ENCODE data around the gene ZDHHC9.

The ZDHHC9 gene

GRCh38 chrX:129792586-129793291, 50.9 kb downstream of the ZDHHC9 start:
- no peak for ATAC-seq (ENCODE audit: insufficient read depth, low read depth)
- Histone ChIP-seq H3K9me3 (ENCODE audit: insufficient read depth, low read length, severe bottlenecking) (no peaks in the 10 kb centered on the region), H3K27ac (ENCODE audit: low read length) (peak overlapping the region; percentile 72), H3K9ac (ENCODE audit: low read depth, low read length) (no peak overlapping the region), H3K27me3 (ENCODE audit: insufficient read depth, low read length, poor library complexity) (no peaks in the 10 kb centered on the region), H2AFZ (ENCODE audit: low read depth, low read length) (no peak overlapping the region), H3K4me2 (ENCODE audit: insufficient read depth, low read length) (no peak overlapping the region), H3K36me3 (ENCODE audit: insufficient read depth, low read length) (peaks cover 93% of the 10 kb centered on the region), H3K4me3 (ENCODE audit: low read depth in 1 of 2, low read length in 2 of 2) (no peak overlapping the region), H3K79me2 (ENCODE audit: insufficient read depth, low read length) (peaks cover 53% of the 10 kb centered on the region), H4K20me1 (ENCODE audit: insufficient read depth, low read length) (peaks cover 74% of the 10 kb centered on the region), H3K4me1 (ENCODE audit: insufficient read depth, low read length) (peaks cover 37% of the 10 kb centered on the region)
- peak; percentile 8 for DNase-seq
- TF ChIP-seq CTCF (IDR thresholded peaks at IDR 0.05; ENCODE audit: borderline replicate concordance, extremely low read depth, low read length, poor library complexity, severe bottlenecking): no peak
- TF ChIP-seq EZH2 (IDR thresholded peaks at IDR 0.05; ENCODE audit: borderline replicate concordance, low read depth, low read length, severe bottlenecking): no peak

GRCh38 chrX:129791961-129792570, 51.6 kb downstream of the ZDHHC9 start:
- Histone ChIP-seq H4K20me1 (ENCODE audit: insufficient read depth, low read length) (peaks cover 81% of the 10 kb centered on the region), H3K4me2 (ENCODE audit: insufficient read depth, low read length) (no peak overlapping the region), H3K4me1 (ENCODE audit: insufficient read depth, low read length) (peaks cover 41% of the 10 kb centered on the region), H3K79me2 (ENCODE audit: insufficient read depth, low read length) (peaks cover 60% of the 10 kb centered on the region), H2AFZ (ENCODE audit: low read depth, low read length) (no peak overlapping the region), H3K27me3 (ENCODE audit: insufficient read depth, low read length, poor library complexity) (no peaks in the 10 kb centered on the region), H3K9ac (ENCODE audit: low read depth, low read length) (no peak overlapping the region), H3K4me3 (ENCODE audit: low read depth in 1 of 2, low read length in 2 of 2) (no peak overlapping the region), H3K9me3 (ENCODE audit: insufficient read depth, low read length, severe bottlenecking) (no peaks in the 10 kb centered on the region), H3K36me3 (ENCODE audit: insufficient read depth, low read length) (peaks cover 96% of the 10 kb centered on the region), H3K27ac (ENCODE audit: low read length) (peak overlapping the region; percentile 72)
- DNase-seq: peak; percentile 9
- ATAC-seq (ENCODE audit: insufficient read depth, low read depth): 0 out of 3 replicates have a peak, but pooled peaks have one; percentile 4
- TF ChIP-seq CTCF (IDR thresholded peaks at IDR 0.05; ENCODE audit: borderline replicate concordance, extremely low read depth, low read length, poor library complexity, severe bottlenecking) (no peak), EZH2 (IDR thresholded peaks at IDR 0.05; ENCODE audit: borderline replicate concordance, low read depth, low read length, severe bottlenecking) (no peak)

- peaks cover 95% of the 10 kb centered on the region for H3K36me3 ChIP-seq (ENCODE audit: insufficient read depth, low read length)
- H3K4me1 ChIP-seq (ENCODE audit: insufficient read depth, low read length): peaks cover 45% of the 10 kb centered on the region
- H3K79me2 ChIP-seq (ENCODE audit: insufficient read depth, low read length): peaks cover 66% of the 10 kb centered on the region
- DNase-seq (no peak), ATAC-seq (ENCODE audit: insufficient read depth, low read depth) (no peak)
- H3K27me3 ChIP-seq (ENCODE audit: insufficient read depth, low read length, poor library complexity): no peaks in the 10 kb centered on the region
- TF ChIP-seq EZH2 (IDR thresholded peaks at IDR 0.05; ENCODE audit: borderline replicate concordance, low read depth, low read length, severe bottlenecking) (no peak), CTCF (IDR thresholded peaks at IDR 0.05; ENCODE audit: borderline replicate concordance, extremely low read depth, low read length, poor library complexity, severe bottlenecking) (no peak)
- 0 out of 2 replicates have a peak overlapping the region, but pooled peaks have one; percentile 8 for H3K4me2 ChIP-seq (ENCODE audit: insufficient read depth, low read length)
- no peak overlapping the region for H3K4me3 ChIP-seq (ENCODE audit: low read depth in 1 of 2, low read length in 2 of 2)
- no peaks in the 10 kb centered on the region for H3K9me3 ChIP-seq (ENCODE audit: insufficient read depth, low read length, severe bottlenecking)
- peak overlapping the region; percentile 47 for H3K27ac ChIP-seq (ENCODE audit: low read length)
- H3K9ac ChIP-seq (ENCODE audit: low read depth, low read length): no peak overlapping the region
- peaks cover 84% of the 10 kb centered on the region for H4K20me1 ChIP-seq (ENCODE audit: insufficient read depth, low read length)
- no peak overlapping the region for H2AFZ ChIP-seq (ENCODE audit: low read depth, low read length)
These were observed 52.4 kb downstream of the ZDHHC9 start for GRCh38 chrX:129791336-129791735.
